ENCODE measurements around the gene EXOC3. TPM values are rescaled to one million over a fixed set of nuclear protein-coding genes. Genes with fewer than 3 reads are reported as not detected.

Gene EXOC3
- total and polyA plus RNA-seq, 2 experiments from 2014 or later, result 39.9 to 40.9 TPM

DNA sequence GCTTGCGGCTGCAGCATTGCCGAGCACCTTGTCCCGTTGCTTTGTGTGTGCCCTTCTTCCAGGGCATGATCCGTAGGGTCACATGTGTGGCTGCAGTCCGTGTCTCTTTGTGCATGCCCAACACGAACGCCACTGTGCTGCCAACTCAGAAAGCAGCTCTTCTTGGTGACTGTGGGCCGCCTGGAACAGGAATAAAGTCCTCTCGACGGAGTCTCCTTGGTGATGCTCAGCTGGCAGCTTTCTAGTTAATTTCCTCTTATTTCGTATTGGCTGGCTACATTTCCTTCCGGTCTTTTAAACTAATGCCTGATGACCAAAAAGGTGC, 5.8 kb downstream of the EXOC3 start:
- Histone ChIP-seq H4K20me1 (ENCODE audit: insufficient read depth) (no peaks in the 10 kb centered on the region), H3K4me1 (ENCODE audit: insufficient read depth) (peaks cover 3% of the 10 kb centered on the region; the same call in 1 of the 2 replicates), H3K9ac (no peak overlapping the region), H3K4me3 (no peak overlapping the region), H3K4me2 (ENCODE audit: unreplicated experiment) (no peak overlapping the region), H3K27ac (no peak overlapping the region), H3K79me2 (ENCODE audit: insufficient read depth) (peaks cover 83% of the 10 kb centered on the region), H3K9me3 (ENCODE audit: low read depth) (peaks cover 3% of the 10 kb centered on the region), H3K9me2 (ENCODE audit: insufficient read depth) (no peaks in the 10 kb centered on the region), H2AFZ (no peak overlapping the region), H3K27me3 (replicated peaks; ENCODE audit: insufficient read depth) (no peaks in the 10 kb centered on the region), H3K36me3 (ENCODE audit: low read depth) (peaks cover 41% of the 10 kb centered on the region), H3F3A (ENCODE audit: insufficient read depth) (no peaks in the 10 kb centered on the region)
- no peak for TF ChIP-seq EZH2phosphoT487 (IDR thresholded peaks at IDR 0.05; ENCODE audit: insufficient read depth, low read depth)
- no peak for TF ChIP-seq EZH2 (IDR thresholded peaks at IDR 0.05; ENCODE audit: insufficient read depth, poor library complexity, severe bottlenecking)
- in situ Hi-C loops (cut with MboI), result no loop called here
- DNase-seq, result no peak
- 88 to 91% methylated on average over 12 of the region's 12 CpGs for WGBS, 2 experiments (ENCODE audit: low coverage in 1 of 2, low lambda C conversion rate in 2 of 2, missing lambda C conversion rate in 2 of 2)

DNA sequence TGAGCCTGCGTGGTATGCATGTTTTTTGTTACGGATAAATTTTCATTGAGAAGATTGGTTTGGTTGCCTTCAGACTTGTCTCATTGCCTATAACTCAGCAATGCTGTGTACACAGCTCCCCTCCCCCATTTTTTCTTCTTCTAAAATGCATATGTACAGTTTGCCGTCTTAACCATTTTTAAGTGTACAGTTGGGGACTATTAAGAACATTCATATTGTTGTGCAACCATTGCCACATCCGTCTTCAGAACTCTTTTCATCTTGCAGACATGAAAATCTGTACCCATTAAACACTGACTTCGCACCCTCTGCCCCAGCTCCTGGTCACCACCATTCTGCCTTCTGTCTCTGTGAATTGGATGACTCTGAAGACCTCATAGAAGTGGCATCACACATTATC, 6.2 kb downstream of the EXOC3 start:
- H3K79me2 ChIP-seq (ENCODE audit: insufficient read depth), result peaks cover 83% of the 10 kb centered on the region
- H3K4me1 ChIP-seq (ENCODE audit: insufficient read depth), result peaks cover 2% of the 10 kb centered on the region; the same call in 1 of the 2 replicates
- WGBS, 2 experiments (ENCODE audit: low coverage in 1 of 2, low lambda C conversion rate in 2 of 2, missing lambda C conversion rate in 2 of 2), result 87 to 90% methylated on average over 5 of the region's 5 CpGs
- in situ Hi-C loops (cut with MboI), result no loop called here
- H3K9me3 ChIP-seq (ENCODE audit: low read depth), result peaks cover 3% of the 10 kb centered on the region
- H3K9ac ChIP-seq, result no peak overlapping the region
- H3F3A ChIP-seq (ENCODE audit: insufficient read depth), result no peaks in the 10 kb centered on the region
- no peak overlapping the region for H2AFZ ChIP-seq
- DNase-seq, result no peak
- no peaks in the 10 kb centered on the region for H4K20me1 ChIP-seq (ENCODE audit: insufficient read depth)
- H3K4me3 ChIP-seq, result no peak overlapping the region
- no peak overlapping the region for H3K4me2 ChIP-seq (ENCODE audit: unreplicated experiment)
- no peaks in the 10 kb centered on the region for H3K9me2 ChIP-seq (ENCODE audit: insufficient read depth)
- no peaks in the 10 kb centered on the region for H3K27me3 ChIP-seq (replicated peaks; ENCODE audit: insufficient read depth)
- peaks cover 43% of the 10 kb centered on the region for H3K36me3 ChIP-seq (ENCODE audit: low read depth)
- no peak overlapping the region for H3K27ac ChIP-seq
- no peak for TF ChIP-seq EZH2 (IDR thresholded peaks at IDR 0.05; ENCODE audit: insufficient read depth, poor library complexity, severe bottlenecking)
- no peak for TF ChIP-seq EZH2phosphoT487 (IDR thresholded peaks at IDR 0.05; ENCODE audit: insufficient read depth, low read depth)

DNA sequence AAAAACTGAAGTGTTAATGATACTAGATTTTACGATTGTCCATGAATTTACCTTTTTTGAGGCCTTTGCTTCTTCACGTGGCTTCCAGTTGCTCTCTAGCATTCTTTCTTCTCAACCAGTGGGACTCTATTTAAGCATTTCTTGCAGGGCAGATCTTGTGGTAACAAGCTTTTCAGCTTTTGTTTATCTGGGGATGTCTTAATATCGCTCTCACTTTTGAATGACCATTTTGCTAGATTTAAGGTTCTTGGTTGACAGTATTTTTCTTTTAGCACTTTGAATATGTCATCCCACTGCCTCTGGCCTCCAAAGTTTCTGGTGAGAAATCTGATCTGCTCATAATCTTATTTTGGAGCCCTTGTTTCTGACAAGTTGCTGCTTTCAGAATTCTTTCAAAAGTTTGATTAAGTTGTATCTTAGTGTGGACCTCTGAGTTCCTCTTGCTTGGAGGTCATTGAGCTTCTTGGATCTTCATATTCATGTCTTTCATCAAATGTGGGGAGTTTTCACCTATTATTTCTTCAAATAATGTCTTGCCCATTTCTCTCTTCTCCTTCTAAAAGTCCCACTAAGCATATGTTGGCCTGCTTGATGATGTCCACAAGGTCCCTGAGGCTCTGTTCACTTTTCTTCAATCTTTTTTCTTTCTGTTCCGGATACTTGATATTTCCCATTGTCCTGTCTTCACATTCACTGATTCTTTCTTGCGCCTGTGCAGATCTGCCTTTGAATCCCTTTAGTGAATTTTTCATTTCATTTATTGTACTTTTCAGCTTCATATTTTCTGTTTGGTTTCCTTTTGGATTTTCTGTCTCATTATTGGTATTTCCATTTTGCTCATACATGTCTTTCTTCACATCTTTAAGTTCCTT, 8.8 kb downstream of the EXOC3 start:
- Histone ChIP-seq H3K36me3 (ENCODE audit: low read depth) (peaks cover 43% of the 10 kb centered on the region), H3K4me2 (ENCODE audit: unreplicated experiment) (no peak overlapping the region), H3K79me2 (ENCODE audit: insufficient read depth) (peaks cover 92% of the 10 kb centered on the region), H3K27ac (no peak overlapping the region), H3K4me1 (ENCODE audit: insufficient read depth) (no peaks in the 10 kb centered on the region), H3K4me3 (no peak overlapping the region), H2AFZ (no peak overlapping the region), H3K27me3 (replicated peaks; ENCODE audit: insufficient read depth) (no peaks in the 10 kb centered on the region), H4K20me1 (ENCODE audit: insufficient read depth) (no peaks in the 10 kb centered on the region), H3K9me3 (ENCODE audit: low read depth) (peaks cover 3% of the 10 kb centered on the region), H3K9me2 (ENCODE audit: insufficient read depth) (no peaks in the 10 kb centered on the region), H3K9ac (no peak overlapping the region), H3F3A (ENCODE audit: insufficient read depth) (no peaks in the 10 kb centered on the region)
- WGBS, 2 experiments (ENCODE audit: low coverage in 1 of 2, low lambda C conversion rate in 2 of 2, missing lambda C conversion rate in 2 of 2), result 86% methylated on average over 5 of the region's 5 CpGs
- no peak for TF ChIP-seq EZH2 (IDR thresholded peaks at IDR 0.05; ENCODE audit: insufficient read depth, poor library complexity, severe bottlenecking)
- TF ChIP-seq EZH2phosphoT487 (IDR thresholded peaks at IDR 0.05; ENCODE audit: insufficient read depth, low read depth), result no peak
- DNase-seq, result no peak
- in situ Hi-C loops (cut with MboI), result no loop called here

DNA sequence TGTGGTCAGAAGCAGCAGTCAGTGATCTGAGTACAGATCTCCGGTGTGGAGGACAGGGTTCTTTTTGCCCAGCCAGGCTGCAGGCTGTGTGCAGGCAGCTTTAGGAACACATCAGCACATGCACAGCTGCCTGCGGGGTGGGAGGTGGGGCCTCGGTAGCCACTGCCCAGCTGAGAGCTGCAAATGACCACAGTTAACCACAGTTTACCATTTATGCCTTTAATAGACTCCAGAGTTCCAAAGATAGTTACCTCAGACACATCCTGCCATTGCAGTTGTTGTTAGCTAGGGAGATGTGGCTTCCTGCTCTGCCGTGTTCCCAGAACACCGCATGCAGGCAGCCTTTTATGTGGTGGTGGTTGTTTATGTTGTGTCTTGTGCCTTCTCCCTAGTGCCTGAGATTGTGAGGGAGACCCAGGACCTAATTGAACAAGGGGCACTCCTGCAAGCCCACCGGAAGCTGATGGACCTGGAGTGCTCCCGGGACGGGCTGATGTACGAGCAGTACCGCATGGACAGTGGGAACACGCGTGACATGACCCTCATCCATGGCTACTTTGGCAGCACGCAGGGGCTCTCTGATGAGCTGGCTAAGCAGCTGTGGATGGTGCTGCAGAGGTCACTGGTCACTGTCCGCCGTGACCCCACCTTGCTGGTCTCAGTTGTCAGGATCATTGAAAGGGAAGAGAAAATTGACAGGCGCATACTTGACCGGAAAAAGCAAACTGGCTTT, 10.2 kb downstream of the EXOC3 start:
- Histone ChIP-seq H3K36me3 (ENCODE audit: low read depth) (peaks cover 46% of the 10 kb centered on the region), H4K20me1 (ENCODE audit: insufficient read depth) (no peaks in the 10 kb centered on the region), H3K4me1 (ENCODE audit: insufficient read depth) (no peaks in the 10 kb centered on the region), H3F3A (ENCODE audit: insufficient read depth) (peaks cover 4% of the 10 kb centered on the region; the same call in 1 of the 2 replicates), H2AFZ (no peak overlapping the region), H3K9me2 (ENCODE audit: insufficient read depth) (no peaks in the 10 kb centered on the region), H3K9ac (no peak overlapping the region), H3K4me3 (no peak overlapping the region), H3K9me3 (ENCODE audit: low read depth) (peaks cover 3% of the 10 kb centered on the region), H3K79me2 (ENCODE audit: insufficient read depth) (peaks cover 94% of the 10 kb centered on the region), H3K27me3 (replicated peaks; ENCODE audit: insufficient read depth) (no peaks in the 10 kb centered on the region), H3K4me2 (ENCODE audit: unreplicated experiment) (no peak overlapping the region), H3K27ac (no peak overlapping the region)
- DNase-seq, result no peak
- TF ChIP-seq EZH2phosphoT487 (IDR thresholded peaks at IDR 0.05; ENCODE audit: insufficient read depth, low read depth), result no peak
- TF ChIP-seq EZH2 (IDR thresholded peaks at IDR 0.05; ENCODE audit: insufficient read depth, poor library complexity, severe bottlenecking), result no peak
- in situ Hi-C loops (cut with MboI), result no loop called here
- WGBS, 2 experiments (ENCODE audit: low coverage in 1 of 2, low lambda C conversion rate in 2 of 2, missing lambda C conversion rate in 2 of 2), result 95% methylated on average over 17 of the region's 17 CpGs

All from GM23248 (cell line).